Measurements from ENCODE around the gene UNKL. TPM values are rescaled to one million over a fixed set of nuclear protein-coding genes. Genes with fewer than 3 reads are reported as not detected.

The UNKL gene
- total RNA-seq, 2 donors from 2014 or later = 11.2 to 21.4 TPM

GRCh38 chr16:1434644-1435592 is 20.4 kb upstream of the UNKL start:
- Histone ChIP-seq H3K4me1 (peaks cover 10% of the 10 kb centered on the region), H3K27me3 (no peaks in the 10 kb centered on the region), H3K4me3 (no peak overlapping the region), H3K27ac (no peak overlapping the region), H3K9me3 (no peaks in the 10 kb centered on the region), H3K36me3 (replicated peaks in 1 of 2; ENCODE audit: insufficient read depth in 1 of 2, low read depth in 2 of 2) (no peaks in the 10 kb centered on the region)
- no peak for TF ChIP-seq POLR2A (IDR thresholded peaks at IDR 0.05)
- TF ChIP-seq, protein P1, sequence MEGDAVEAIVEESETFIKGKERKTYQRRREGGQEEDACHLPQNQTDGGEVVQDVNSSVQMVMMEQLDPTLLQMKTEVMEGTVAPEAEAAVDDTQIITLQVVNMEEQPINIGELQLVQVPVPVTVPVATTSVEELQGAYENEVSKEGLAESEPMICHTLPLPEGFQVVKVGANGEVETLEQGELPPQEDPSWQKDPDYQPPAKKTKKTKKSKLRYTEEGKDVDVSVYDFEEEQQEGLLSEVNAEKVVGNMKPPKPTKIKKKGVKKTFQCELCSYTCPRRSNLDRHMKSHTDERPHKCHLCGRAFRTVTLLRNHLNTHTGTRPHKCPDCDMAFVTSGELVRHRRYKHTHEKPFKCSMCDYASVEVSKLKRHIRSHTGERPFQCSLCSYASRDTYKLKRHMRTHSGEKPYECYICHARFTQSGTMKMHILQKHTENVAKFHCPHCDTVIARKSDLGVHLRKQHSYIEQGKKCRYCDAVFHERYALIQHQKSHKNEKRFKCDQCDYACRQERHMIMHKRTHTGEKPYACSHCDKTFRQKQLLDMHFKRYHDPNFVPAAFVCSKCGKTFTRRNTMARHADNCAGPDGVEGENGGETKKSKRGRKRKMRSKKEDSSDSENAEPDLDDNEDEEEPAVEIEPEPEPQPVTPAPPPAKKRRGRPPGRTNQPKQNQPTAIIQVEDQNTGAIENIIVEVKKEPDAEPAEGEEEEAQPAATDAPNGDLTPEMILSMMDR (IDR thresholded peaks at IDR 0.05) = no peak
- DNase-seq (no peak), ATAC-seq (no peak)
- WGBS, 2 donors = 80 to 89% methylated on average over 15 to 36 of the region's 40 CpGs
- intact Hi-C loops (cut with DNase I) = no loop called here

DNA sequence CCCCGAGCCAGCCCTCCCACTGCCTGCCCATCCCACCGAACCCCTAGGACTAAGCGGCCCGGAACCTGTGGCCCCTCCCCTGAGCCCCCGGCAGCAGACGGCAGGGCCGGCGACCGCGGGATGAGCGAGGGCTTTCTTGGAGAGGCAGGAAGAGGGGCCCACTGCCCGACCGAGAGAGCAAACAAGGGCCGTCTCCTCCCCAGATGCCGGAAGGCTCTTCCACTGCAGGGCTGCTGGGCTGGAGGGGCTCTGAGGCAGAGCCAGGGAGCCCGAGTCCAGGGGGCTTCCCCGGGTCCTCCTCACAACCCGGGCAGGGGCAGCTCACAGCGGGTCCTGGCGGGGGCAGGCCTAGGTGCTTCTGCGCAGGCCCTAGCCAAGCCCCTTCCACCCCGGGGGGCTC is 19.3 kb upstream of the UNKL start:
- Histone ChIP-seq H3K27ac (no peak overlapping the region), H3K27me3 (no peaks in the 10 kb centered on the region), H3K9me3 (no peaks in the 10 kb centered on the region), H3K4me1 (peaks cover 10% of the 10 kb centered on the region), H3K36me3 (replicated peaks in 1 of 2; ENCODE audit: insufficient read depth in 1 of 2, low read depth in 2 of 2) (no peaks in the 10 kb centered on the region), H3K4me3 (no peak overlapping the region)
- DNase-seq = no peak
- intact Hi-C loops (cut with DNase I) = no loop called here
- ATAC-seq = no peak
- 41 to 42% methylated on average over 15 to 22 of the region's 22 CpGs for WGBS, 2 donors
- TF ChIP-seq, protein P1 (IDR thresholded peaks at IDR 0.05) = no peak
- TF ChIP-seq POLR2A (IDR thresholded peaks at IDR 0.05) = no peak

GRCh38 chr16:1433263-1433560 is 18.7 kb upstream of the UNKL start:
- Histone ChIP-seq H3K36me3 (replicated peaks in 1 of 2; ENCODE audit: insufficient read depth in 1 of 2, low read depth in 2 of 2) (no peaks in the 10 kb centered on the region), H3K27ac (no peak overlapping the region), H3K27me3 (no peaks in the 10 kb centered on the region), H3K4me3 (no peak overlapping the region), H3K9me3 (no peaks in the 10 kb centered on the region), H3K4me1 (peaks cover 10% of the 10 kb centered on the region)
- no peak for ATAC-seq
- no peak for DNase-seq
- 68% methylated on average over 14 of the region's 14 CpGs; no CpG with 5 or more reads in 1 of the 2 donors for WGBS, 2 donors
- intact Hi-C loops (cut with DNase I) = no loop called here
- no peak for TF ChIP-seq POLR2A (IDR thresholded peaks at IDR 0.05)
- TF ChIP-seq, protein P1 (IDR thresholded peaks at IDR 0.05) = no peak

GRCh38 chr16:1432388-1433262 is 18.1 kb upstream of the UNKL start:
- WGBS, 2 donors = 75 to 85% methylated on average over 14 to 45 of the region's 63 CpGs
- H3K27me3 ChIP-seq = no peaks in the 10 kb centered on the region
- H3K4me1 ChIP-seq = peaks cover 10% of the 10 kb centered on the region
- H3K4me3 ChIP-seq = no peak overlapping the region
- no peak for TF ChIP-seq POLR2A (IDR thresholded peaks at IDR 0.05)
- TF ChIP-seq, protein P1 (IDR thresholded peaks at IDR 0.05) = no peak
- ATAC-seq = no peak
- DNase-seq = no peak
- intact Hi-C loops (cut with DNase I) = no loop called here
- no peaks in the 10 kb centered on the region for H3K36me3 ChIP-seq (replicated peaks in 1 of 2; ENCODE audit: insufficient read depth in 1 of 2, low read depth in 2 of 2)
- H3K9me3 ChIP-seq = no peaks in the 10 kb centered on the region
- no peak overlapping the region for H3K27ac ChIP-seq
